HG02763 (cell line): ENCODE results near the gene SIL1.

ENCODE experiments used
- ATAC-seq: cut with Tn5 transposase; IDR thresholded peaks from one replicate; pipeline ENCODE4 v1.9.1; 2021; ENCODE audit warnings: mild to moderate bottlenecking, moderate library complexity; ENCODE audit not compliant: unreplicated experiment

The SIL1 gene

GRCh38 chr5:138948471-138949222 lies 249.5 kb downstream of the SIL1 start:
- ATAC-seq: no peak

GRCh38 chr5:138947780-138948179 lies 250.4 kb downstream of the SIL1 start:
- ATAC-seq: no peak

- no peak for ATAC-seq
Observed at GRCh38 chr5:138946831-138947560, 251.2 kb downstream of the SIL1 start.

- ATAC-seq: no peak
Observed at GRCh38 chr5:138946241-138946623, 251.9 kb downstream of the SIL1 start.

GRCh38 chr5:138945421-138946240 lies 252.5 kb downstream of the SIL1 start:
- no peak for ATAC-seq

- ATAC-seq: no peak
Observed at GRCh38 chr5:138944527-138945322, 253.4 kb downstream of the SIL1 start.

- ATAC-seq: no peak
Observed at GRCh38 chr5:138943599-138944173, 254.5 kb downstream of the SIL1 start.

GRCh38 chr5:138942861-138943260 lies 255.3 kb downstream of the SIL1 start:
- ATAC-seq: no peak

- no peak for ATAC-seq
Observed at GRCh38 chr5:138942066-138942465, 256.1 kb downstream of the SIL1 start.

GRCh38 chr5:138938526-138938925 lies 259.6 kb downstream of the SIL1 start:
- no peak for ATAC-seq

- no peak for ATAC-seq
Observed at GRCh38 chr5:138937392-138938387, 260.5 kb downstream of the SIL1 start.

- no peak for ATAC-seq
Observed at GRCh38 chr5:138936968-138937345, 261.2 kb downstream of the SIL1 start.

- no peak for ATAC-seq
Observed at GRCh38 chr5:138936225-138936967, 261.8 kb downstream of the SIL1 start.

- no peak for ATAC-seq
Observed at GRCh38 chr5:138935466-138935865, 262.7 kb downstream of the SIL1 start.

GRCh38 chr5:138934971-138935370 lies 263.2 kb downstream of the SIL1 start:
- ATAC-seq: no peak

GRCh38 chr5:138933522-138934290 lies 264.5 kb downstream of the SIL1 start:
- ATAC-seq: no peak

GRCh38 chr5:138932171-138932810 lies 265.9 kb downstream of the SIL1 start:
- no peak for ATAC-seq
